RPMI8226 (cell line): ENCODE results near the gene HSH2D.

Source experiments
- DNase-seq: peaks from one replicate; pipeline ENCODE4 v3.0.0-alpha.2; 2015

The HSH2D gene

DNA sequence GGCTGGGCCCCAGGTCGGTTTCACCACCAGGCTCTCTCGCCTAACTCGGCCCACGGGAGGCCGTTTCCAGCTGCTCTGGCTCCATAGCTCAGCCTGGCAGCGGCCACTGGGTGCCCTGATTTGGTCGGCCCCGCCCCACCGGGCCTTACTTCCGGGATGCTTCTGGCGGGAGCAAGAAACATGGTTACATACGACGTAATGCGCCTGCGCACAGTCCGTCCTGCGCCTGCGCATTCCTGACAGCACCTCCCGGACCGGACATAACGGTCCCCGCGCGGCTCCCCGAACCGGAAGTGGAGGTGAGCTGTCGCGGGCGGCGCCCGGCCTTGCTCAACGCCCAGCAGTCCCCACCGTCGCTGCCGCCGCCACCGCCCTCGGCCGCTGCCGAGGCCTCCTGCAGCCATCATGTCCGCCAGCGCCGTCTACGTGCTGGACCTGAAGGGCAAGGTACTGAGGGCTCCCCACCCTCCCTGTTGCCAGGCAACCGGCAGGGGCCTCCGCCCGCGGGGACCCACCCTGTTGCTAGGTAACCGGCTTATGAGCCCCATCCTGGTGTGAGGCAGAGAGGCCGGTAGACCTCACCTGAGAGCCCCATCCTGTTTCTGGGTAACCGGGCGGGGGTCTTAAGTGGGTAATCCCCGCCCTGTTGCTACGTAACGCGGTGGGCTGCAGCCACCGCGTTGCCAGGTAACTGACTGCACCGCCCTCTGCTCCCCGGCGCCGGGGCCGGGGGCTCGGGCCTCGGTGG lies 54.3 kb downstream of the HSH2D start, which contains the start of gene AP1M1:
AP1M1 (plus strand) TSS at position 290 of the 748 bp plus-strand sequence; CDS start at position 406, 116 bp downstream.
- DNase-seq, result peak; percentile 98

DNA sequence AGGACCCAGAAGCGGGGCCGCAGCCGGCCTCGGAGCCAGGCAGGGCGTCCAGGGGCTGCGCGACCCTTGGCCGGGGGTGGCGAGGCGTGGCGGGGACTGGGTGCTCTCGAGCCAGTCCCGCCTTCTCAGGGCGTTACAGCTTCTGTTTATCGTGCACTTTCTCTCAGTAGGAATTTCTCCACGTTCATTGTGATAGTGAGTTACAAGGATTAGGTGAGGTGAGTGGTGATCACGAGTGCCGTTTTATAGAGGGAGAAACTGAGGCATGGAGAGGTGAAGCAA lies 54.8 kb downstream of the HSH2D start:
- peak; percentile 6 for DNase-seq

DNA sequence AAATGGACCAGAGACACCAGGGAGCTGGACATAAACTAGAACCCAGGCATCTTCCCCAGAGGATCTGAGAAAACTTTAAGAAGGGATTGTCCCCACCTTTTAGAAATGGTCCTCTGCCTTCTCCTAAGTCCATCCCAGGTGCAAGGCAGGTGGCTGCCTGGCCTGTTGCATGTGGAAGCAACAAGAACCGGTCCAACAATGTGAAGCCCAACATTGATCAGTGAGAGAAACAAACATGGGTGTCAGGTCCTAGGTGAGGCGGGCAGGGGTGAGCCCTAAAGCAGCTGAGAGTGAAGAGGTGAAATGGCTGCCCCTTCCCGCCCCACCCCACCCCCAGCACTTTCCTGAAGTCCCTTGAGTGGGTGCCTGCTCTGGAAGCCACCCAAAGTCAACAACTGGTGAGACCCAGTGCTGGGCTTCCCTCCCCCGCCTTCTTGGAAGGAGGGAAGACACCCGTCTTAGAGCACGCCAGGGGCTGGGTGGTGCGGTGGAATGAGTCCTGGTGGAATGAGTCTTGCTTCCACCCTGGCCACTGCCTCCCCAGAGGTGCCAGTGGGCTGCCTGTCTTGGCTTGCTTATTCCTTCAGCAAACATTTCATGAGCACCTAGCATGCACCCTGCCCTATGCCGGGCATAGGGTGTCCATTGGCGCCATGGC lies 55.9 kb downstream of the HSH2D start:
- DNase-seq, result no peak

DNA sequence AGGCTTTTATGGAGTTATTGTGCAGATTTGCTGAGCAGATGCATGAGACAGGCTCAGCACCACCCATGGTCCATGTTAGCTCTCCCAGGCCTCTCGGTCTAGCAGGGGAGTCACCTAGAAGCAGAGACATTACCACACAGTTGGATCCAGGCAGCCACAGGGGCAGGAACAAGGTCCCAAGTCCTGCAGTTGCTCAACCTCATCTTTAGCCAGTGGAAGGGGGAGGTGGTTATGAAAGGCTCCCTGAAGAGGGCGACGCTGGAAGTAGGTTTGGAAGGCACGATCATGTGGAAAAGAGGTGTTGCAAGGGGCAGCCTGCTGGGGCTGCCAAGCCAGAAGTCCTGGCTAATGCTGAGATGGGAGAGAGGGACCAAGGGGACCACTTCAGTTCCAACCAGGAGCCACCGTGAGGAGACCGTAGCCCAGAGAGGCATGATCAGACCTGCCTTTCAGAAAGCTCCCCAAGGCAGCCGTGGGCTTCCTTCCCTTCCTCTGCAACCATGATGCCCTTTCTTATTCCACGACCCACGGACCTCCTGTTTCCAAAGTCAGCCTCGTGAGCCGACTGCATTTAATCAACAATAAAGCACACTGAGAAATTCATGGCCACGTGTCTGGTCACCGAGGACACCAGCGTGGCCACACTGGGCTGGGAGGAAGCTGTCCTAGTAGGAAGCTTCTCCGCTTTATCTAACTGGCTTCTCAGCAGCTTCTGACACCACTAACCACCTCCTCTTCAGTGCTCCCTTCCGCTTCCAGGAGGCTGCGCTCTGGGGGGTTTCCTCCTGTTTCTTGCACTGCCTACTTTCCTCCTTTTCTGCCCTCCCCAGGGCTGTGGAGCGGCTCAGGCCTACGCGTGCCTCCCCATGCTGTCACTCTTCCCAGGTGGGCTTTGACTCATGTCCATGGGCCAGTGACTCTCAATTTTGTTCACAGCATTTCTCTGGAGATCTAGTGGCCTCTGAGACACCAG lies 56.8 kb downstream of the HSH2D start:
- DNase-seq, result no peak

DNA sequence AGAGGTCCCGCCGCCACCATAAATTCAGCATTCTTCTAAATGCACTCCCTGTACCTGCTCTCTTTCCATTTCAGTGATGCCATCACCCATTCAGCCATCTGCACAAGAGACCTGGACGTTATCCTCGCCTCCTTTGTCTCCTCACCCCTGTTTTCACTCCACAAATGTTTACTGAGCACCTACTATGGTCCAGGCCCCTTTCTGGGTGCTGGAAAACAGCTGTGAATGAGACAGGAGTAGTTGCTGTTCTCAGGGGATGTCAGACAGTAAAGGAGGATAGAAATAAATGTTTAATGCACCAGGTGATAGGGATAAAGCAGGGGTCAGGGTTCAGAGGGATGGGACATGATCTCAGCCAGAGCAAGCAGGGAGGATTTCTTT lies 57.5 kb downstream of the HSH2D start:
- DNase-seq, result no peak

DNA sequence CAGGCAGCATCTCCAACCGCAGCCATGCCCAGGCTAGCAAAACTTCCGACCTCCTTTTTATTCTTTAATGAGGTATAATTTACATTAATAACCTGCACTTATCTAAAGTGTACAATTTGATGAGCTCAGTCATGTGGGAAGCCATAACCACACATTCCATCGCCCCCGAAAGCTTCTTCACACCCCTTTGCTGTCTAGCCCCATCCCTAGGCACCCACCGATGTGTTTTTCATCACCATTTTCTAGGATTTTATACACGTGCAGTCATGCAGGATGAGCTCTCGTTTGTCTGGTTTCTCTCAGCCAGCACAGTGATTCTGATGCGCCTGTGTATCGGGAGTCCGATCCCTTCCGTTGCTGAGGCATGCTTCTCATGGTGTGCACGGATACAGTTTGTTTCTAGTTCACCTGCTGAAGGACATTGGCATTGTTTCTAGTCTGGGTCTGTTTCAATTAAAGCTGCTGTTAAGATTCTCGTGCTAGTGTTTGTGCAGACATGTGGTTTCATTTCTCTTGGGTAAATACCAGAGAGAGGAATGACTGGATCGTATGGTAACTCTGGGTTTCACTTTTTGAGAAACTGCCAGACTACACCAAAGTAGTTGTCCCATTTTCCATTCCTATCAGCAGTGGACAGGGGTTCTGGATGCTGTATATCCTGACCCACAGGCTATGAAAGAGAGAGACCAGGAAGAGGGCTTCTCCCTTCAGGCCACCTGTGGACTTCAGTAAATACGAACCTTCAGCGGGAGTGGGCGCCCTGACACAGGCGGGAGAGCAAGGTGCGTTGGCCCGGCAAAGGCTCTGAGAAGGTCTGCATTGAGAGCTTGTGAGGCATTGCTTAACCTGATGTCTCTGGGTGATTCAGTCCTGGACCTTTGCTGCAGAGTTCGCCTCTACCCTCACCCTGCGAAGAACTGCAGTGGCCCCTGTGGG lies 59.1 kb downstream of the HSH2D start:
- no peak for DNase-seq

DNA sequence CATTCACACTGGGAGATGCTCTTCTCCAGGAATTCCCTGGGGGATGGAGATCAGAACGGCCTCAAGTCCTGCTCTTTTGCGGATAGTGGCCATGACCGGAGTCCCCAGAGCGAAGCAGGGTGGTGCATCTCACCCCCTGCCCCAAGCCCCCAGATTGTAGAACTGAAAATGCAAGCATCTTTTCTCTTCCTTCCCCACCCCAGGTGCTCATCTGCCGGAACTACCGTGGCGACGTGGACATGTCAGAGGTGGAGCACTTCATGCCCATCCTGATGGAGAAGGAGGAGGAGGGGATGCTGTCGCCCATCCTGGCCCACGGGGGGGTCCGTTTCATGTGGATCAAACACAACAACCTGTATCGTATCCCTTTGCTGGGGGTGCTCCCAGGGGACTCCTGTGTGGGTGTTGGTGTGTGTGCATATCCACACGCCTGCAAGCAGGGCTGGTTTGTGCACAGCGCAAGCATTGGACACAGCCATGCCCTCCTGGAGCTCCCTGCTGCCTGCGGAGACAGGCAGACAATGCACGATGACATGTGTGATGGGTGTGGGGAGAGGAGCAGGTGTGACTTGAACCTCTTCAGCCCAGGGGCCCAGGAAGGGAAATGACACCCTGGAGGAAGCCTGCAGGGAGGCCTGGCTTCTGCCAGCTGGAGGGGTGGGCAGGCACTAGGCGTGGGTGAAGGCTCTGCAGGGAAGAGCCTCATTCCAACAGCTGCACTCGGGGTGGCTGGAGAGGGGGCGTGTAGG lies 59.9 kb downstream of the HSH2D start:
- no peak for DNase-seq

DNA sequence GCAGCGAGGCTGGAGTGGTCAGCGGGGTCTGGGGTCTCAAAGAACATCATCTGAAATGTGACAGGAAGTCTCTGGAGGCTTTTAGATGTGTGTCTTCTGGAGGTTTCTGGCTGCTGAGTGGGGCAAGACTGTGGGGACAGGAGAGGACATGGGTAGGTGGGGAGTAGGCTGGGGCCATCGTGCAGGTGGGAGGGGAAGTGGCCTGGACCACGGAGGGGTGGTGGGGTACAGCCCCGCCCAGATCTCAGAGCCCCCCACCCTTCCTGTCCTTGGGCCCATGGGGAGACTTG lies 60.5 kb downstream of the HSH2D start:
- DNase-seq, result no peak

DNA sequence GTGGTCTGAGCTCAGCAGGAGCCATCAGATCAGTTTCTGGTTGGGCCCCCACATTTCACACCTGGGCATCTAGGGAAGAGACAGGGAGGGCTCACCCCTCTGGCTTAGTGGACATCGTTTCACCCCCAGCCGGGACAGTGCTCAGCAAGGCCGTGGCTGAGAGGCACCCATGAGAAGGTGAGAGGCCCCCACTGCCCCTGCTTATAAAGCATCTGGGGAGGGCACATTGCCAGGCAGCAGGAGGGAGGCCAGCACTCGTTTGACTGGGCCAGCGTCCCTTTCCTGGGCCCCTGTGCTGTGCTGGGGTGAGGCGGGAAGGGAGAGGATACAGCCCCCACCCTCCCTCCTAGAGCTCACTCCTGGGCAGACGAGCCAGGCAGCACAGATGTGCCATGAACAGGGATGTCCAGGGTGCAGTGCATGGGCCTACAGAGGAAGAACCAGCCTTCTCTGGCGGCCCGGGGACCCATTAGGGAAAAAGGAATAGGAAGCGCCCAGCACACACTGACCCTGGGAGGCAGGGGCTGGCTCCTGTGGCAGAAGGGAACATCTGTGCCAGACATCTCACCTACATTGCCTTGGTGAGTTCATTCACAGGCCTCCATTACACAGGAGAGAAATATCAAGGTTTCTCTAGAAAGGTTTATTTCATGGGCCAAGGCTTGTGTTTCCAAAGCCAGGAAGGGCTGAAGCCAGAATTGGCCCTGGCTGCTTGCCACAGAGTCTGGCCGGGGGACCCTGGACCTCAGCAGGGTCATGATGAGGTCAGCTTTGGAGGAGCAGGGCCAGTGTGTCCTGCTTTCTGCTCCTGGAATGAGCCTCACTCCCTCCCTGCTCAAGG lies 61.9 kb downstream of the HSH2D start:
- no peak for DNase-seq

DNA sequence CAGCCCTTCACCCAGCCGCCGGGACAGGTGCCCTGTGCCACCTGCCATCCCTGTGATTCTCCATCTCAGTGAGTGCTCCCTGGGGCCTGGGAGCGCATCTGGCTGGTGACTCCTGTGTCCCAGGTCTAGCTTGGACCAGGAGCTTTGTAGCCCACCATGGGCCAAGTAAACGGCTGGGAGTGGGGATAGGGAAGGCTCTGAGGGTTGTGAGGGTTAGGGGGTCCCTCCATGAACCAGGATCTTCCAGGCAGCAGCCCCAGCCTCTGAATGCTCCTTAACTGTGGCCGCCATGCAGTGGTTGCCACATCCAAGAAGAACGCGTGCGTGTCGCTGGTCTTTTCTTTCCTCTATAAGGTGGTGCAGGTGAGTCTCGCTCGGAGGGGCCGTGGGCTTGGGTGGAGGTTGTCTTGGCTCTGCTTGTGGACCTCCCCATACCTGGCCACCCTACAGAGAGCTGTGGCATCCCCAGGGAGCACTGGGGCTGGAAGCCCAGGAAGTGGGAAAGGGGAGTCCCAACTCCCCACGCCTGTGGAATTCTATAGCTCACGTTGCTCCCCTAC lies 62.6 kb downstream of the HSH2D start:
- DNase-seq, result no peak

DNA sequence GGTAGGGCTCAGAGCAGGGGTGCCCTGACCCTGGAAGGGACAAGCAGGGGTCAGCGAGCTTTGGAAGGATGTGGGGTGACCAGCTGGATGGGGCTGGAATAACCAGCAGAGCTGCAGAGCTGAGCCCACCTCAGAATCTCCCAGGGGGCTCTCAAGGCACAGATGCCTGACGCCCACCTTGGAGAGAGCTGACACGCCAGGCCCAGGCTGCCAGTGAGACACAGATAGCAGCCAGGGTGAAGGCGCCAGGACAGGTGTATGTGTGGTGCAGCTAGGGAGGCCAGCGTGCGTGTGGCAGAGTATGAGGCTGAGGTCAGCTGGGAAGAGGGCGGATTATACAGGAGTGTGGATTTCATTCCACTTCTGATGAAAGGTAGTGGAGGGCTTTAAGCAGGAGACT lies 63.2 kb downstream of the HSH2D start:
- no peak for DNase-seq

DNA sequence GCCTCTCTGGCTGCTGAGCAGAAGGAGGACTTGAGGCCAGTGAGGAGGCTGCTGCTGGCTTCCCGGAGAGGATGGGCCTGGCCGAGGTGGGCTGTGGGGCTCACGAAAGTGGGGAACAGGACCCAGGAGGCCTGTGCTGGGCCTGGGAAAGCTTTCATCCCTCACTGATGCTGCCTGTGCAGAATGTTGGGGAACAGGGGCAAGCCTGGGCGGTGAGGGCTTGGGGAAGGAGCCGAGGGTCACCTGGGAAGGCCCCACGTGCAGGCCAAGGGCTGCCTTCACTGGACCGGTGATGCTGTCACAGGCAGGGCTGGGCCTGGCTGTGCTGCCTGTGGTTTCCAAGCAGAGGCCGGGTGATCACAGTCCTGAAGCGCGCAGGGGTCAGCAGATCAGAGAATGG lies 63.6 kb downstream of the HSH2D start:
- no peak for DNase-seq

DNA sequence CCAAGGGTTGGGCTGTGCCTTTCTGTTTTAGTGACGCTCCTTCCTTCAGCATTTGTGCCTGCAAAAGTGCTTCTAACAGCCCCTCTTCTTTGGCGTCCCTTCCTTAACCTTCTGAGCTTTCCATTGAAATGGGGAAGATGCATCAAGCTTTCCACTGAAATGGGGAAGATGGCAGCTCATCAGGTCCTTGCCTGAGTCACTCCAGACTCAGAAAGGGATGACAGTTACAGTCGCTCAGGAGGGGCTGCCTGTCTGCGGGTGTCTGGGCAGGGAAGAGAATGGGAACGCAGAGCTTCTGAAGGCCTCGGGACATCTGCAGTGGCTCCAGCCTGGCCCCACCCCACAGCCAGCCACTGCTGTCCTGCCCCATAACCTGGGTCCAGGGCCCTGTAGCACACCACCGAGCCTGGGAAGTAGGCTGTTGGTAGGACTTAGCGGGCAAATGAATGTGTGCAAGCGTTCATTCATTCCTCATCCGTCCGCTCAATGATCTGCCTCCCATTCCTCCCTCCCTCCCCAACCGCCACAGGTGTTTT lies 64.1 kb downstream of the HSH2D start:
- no peak for DNase-seq
